ENCODE measurements around the gene TTLL9. TPM values are rescaled to one million over a fixed set of nuclear protein-coding genes. Genes with fewer than 3 reads are reported as not detected.

TTLL9 gene
- total and polyA plus RNA-seq, 8 donors = 0.14 to 1.4 (median 0.35) TPM; not detected in 1

GRCh38 chr20:31967830-31968249, 97.4 kb downstream of the TTLL9 start, which contains the start of gene XKR7:
Gene XKR7, plus strand, starts transcription at chr20:31968151. Its CDS starts 25 bp downstream, at chr20:31968176.
- FAIRE-seq = no peak
- Histone ChIP-seq H3K9me3 (no peaks in the 10 kb centered on the region), H3K36me3 (no peaks in the 10 kb centered on the region), H3K27ac (no peak within 1 kb of the TSS), H3K4me3 (peak within 1 kb of the TSS in 2 of 4 donors; percentile 10 to 22), H3K27me3 (peaks cover 0 to 11% (median 2%) of the 10 kb centered on the region in 4 donors), H3K4me1 (no peaks in the 10 kb centered on the region)
- DNase-seq = peak in 1 of 6 donors; percentile 59
- intact Hi-C loops (cut with DNase I) = no loop called here
- no peak for TF ChIP-seq CTCF (IDR thresholded peaks at IDR 0.05)
- peak in 3 of 4 donors; percentile 10 to 67 (median 60) for ATAC-seq
- WGBS, 2 donors = 0 to 2% methylated on average over 13 to 38 of the region's 38 CpGs

GRCh38 chr20:31968291-31969126, 98.1 kb downstream of the TTLL9 start:
- Histone ChIP-seq H3K27ac (no peak overlapping the region), H3K36me3 (no peaks in the 10 kb centered on the region), H3K4me3 (peak overlapping the region in 1 of 4 donors; percentile 22), H3K9me3 (no peaks in the 10 kb centered on the region), H3K27me3 (peaks cover 0 to 11% (median 2%) of the 10 kb centered on the region in 4 donors), H3K4me1 (no peaks in the 10 kb centered on the region)
- 3% methylated on average over 30 to 57 of the region's 57 CpGs for WGBS, 2 donors
- no peak for FAIRE-seq
- intact Hi-C loops (cut with DNase I) = no loop called here
- ATAC-seq = peak; percentile 94 to 100 (median 96)
- peak; percentile 45 to 92 (median 78) for DNase-seq
- no peak for TF ChIP-seq CTCF (IDR thresholded peaks at IDR 0.05)

- TF ChIP-seq CTCF (IDR thresholded peaks at IDR 0.05) = no peak
- ATAC-seq (no peak), DNase-seq (no peak), FAIRE-seq (no peak)
- intact Hi-C loops (cut with DNase I) = no loop called here
- Histone ChIP-seq H3K27me3 (peaks cover 0 to 11% (median 2%) of the 10 kb centered on the region in 4 donors), H3K4me3 (no peak overlapping the region), H3K9me3 (no peaks in the 10 kb centered on the region), H3K36me3 (no peaks in the 10 kb centered on the region), H3K4me1 (no peaks in the 10 kb centered on the region), H3K27ac (no peak overlapping the region)
- WGBS, 2 donors = 39 to 49% methylated on average over 5 of the region's 5 CpGs
Measured at GRCh38 chr20:31969991-31970390, 99.6 kb downstream of the TTLL9 start.

- Histone ChIP-seq H3K9me3 (no peaks in the 10 kb centered on the region), H3K4me1 (no peaks in the 10 kb centered on the region), H3K4me3 (no peak overlapping the region), H3K27ac (no peak overlapping the region), H3K36me3 (no peaks in the 10 kb centered on the region), H3K27me3 (peaks cover 0 to 5% (median 2%) of the 10 kb centered on the region in 4 donors)
- no peak for TF ChIP-seq CTCF (IDR thresholded peaks at IDR 0.05)
- DNase-seq = no peak
- intact Hi-C loops (cut with DNase I) = no loop called here
- 21% methylated on average over 4 of the region's 4 CpGs for WGBS, 2 donors
- FAIRE-seq = no peak
- no peak for ATAC-seq
Measured at GRCh38 chr20:31972471-31973021, 102.1 kb downstream of the TTLL9 start.
